HFF-Myc (cell line): Measurements from ENCODE around the gene CNBD2.

Experiments
- DNase-seq: peaks from one replicate; pipeline ENCODE4 v3.0.0-alpha.2; 2011; ENCODE audit warnings: low read depth; ENCODE audit errors: extremely low read depth
- H3K4me3 ChIP-seq: replicated peaks from 2 replicates; pipeline ENCODE4 v1.5.1; 2011; ENCODE audit warnings: low read depth, mild to moderate bottlenecking, control low read depth, low read length
- CTCF ChIP-seq: IDR thresholded peaks from 2 replicates; pipeline ENCODE4 v1.5.1; 2012; ENCODE audit warnings: mild to moderate bottlenecking, low read depth, low read length, control low read depth; ENCODE audit errors: missing control alignments

CNBD2 gene

GRCh38 chr20:35967979-35968640 is at the start of gene CNBD2:
Gene CNBD2 (plus strand): TSS chr20:35968590. CDS start chr20:35968763, 173 bp downstream.
- TF ChIP-seq CTCF, result no peak
- no peak within 1 kb of the TSS for H3K4me3 ChIP-seq
- DNase-seq, result no peak

- DNase-seq, result no peak
- no peak overlapping the region for H3K4me3 ChIP-seq
Observed at GRCh38 chr20:35920523-35920922, 47.9 kb upstream of the CNBD2 start.

GRCh38 chr20:35929301-35929700 is 39.1 kb upstream of the CNBD2 start:
- no peak overlapping the region for H3K4me3 ChIP-seq
- DNase-seq, result no peak
- TF ChIP-seq CTCF, result no peak

More at GRCh38 chr20:35920523-35920922, 47.9 kb upstream of the CNBD2 start:
- TF ChIP-seq CTCF, result no peak

GRCh38 chr20:35934050-35934449 is 34.3 kb upstream of the CNBD2 start:
- H3K4me3 ChIP-seq, result no peak overlapping the region
- TF ChIP-seq CTCF, result no peak
- no peak for DNase-seq

GRCh38 chr20:35939264-35939663 is 29.1 kb upstream of the CNBD2 start:
- DNase-seq, result no peak
- TF ChIP-seq CTCF, result no peak
- H3K4me3 ChIP-seq, result no peak overlapping the region

- no peak overlapping the region for H3K4me3 ChIP-seq
- TF ChIP-seq CTCF, result no peak
- no peak for DNase-seq
Observed at GRCh38 chr20:35941620-35942019, 26.8 kb upstream of the CNBD2 start.

- no peak overlapping the region for H3K4me3 ChIP-seq
- DNase-seq, result no peak
- no peak for TF ChIP-seq CTCF
Observed at GRCh38 chr20:35942243-35942642, 26.1 kb upstream of the CNBD2 start.
